WI38 (cell line): Measurements from ENCODE around the gene COLEC12.

Experiments used
- H3K4me3 ChIP-seq: 2 replicates; pipeline ENCODE4 v1.5.1; 2011; ENCODE audit warnings: low read depth, mild to moderate bottlenecking, control low read depth, low read length
- CTCF ChIP-seq: IDR thresholded peaks from 2 replicates; pipeline ENCODE4 v1.5.1; 2012; ENCODE audit warnings: low read depth, mild to moderate bottlenecking, control low read depth, low read length

COLEC12 gene

GRCh38 chr18:350953-351572 is 149.4 kb downstream of the COLEC12 start:
- TF ChIP-seq CTCF: no peak
- no peak overlapping the region for H3K4me3 ChIP-seq

- no peak for TF ChIP-seq CTCF
- no peak overlapping the region for H3K4me3 ChIP-seq
Measured at GRCh38 chr18:346600-346999, 153.9 kb downstream of the COLEC12 start.

DNA sequence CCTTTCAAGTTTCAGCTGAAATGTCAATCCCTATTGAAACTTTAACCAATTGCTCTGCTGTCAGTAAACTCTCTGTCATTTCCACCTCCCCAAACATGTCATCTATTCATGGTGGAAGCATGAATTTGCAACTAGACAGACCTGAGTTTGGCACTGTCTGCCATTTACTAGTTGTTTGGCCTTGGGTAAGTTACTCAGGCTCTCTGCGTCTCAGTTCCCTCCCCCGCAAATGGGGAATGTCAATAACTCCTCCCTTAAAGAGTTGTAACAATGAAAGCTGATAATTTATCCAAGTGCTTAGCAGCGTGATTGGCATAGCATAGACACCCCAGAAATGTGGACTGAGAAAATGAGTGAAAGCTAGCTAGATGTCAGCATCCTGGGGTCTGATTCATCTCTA is 159.4 kb downstream of the COLEC12 start:
- no peak for TF ChIP-seq CTCF
- no peak overlapping the region for H3K4me3 ChIP-seq

DNA sequence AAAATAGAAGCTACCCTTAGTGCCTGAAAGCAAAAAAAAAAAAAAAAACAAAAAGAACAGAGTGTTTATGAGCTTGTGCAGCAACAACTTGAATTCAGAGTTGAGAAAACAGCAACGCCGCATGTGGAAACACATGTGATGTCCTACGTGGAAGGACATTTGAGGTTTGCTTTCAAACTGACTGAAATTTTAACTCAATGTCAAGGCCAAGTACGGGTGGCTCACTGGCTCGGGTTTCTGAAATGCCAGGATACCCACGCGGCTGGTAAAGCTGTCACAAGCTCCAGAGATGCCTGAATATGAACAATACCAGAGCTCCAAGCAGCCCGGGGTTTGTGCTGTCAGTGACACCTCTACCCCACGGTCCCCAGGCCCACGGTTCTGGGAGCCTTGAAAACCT is 160.5 kb downstream of the COLEC12 start:
- H3K4me3 ChIP-seq: no peak overlapping the region
- no peak for TF ChIP-seq CTCF

DNA sequence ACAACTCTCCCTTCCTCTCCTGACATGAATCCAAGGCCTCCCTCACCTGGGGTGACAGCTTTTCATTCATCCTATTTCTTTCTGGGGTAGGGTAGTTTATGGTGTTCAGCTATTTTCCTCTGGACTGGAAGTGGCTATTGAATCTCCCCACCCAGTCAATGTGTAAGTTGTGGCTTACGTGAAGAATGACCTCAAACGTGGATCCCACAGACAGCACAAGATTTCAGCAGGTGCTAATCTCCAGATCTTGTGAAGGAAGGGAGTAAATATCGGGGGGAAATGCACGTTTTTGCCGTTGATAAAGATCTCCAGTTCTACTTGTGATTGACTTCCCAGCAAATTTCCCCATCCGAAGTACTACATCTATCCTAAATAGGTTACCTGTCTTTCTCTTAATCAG is 161.3 kb downstream of the COLEC12 start:
- H3K4me3 ChIP-seq: no peak overlapping the region
- no peak for TF ChIP-seq CTCF

GRCh38 chr18:336713-337112 is 163.8 kb downstream of the COLEC12 start:
- no peak for TF ChIP-seq CTCF
- no peak overlapping the region for H3K4me3 ChIP-seq

DNA sequence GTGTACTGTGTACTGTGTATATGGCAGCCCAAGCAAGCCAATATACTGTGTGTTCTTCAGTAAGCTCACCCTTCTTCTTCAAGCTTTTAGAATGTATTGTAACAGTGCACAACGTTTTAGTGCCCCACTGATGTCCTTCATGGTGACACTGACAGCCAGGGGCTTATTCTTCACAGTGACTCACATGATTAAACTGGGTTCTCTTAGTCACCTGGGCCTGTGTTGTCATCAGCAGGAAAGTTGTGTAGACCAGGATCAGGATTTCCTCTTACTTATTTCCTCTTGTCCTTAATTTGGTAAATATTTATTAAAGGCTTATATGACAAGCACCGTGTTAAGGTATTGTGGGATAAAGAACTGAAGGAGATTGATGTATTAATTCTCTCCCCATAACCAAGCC is 164.8 kb downstream of the COLEC12 start:
- no peak for TF ChIP-seq CTCF
- no peak overlapping the region for H3K4me3 ChIP-seq
